Adrenal gland (tissue), 12 donors: ENCODE results near the gene RNF5. TPM values are rescaled to one million over a fixed set of nuclear protein-coding genes. Genes with fewer than 3 reads are reported as not detected.
"Not testable (repeated sequence)": the region's sequence is repeated elsewhere in the genome, so short reads cannot be mapped to it uniquely, and the experiment has no call there.

Source experiments
- DNase-seq, 7 donors: peaks; one replicate each; pipeline ENCODE4 v3.0.0-alpha.2; 2019 to 2020
- H3K27ac ChIP-seq, 5 donors: fragments of 200-600 bp; sonication (generic) in 4 of 5; 1 replicate in 3 of 5; 2 replicates in 2 of 5; pipeline versions ENCODE4 v1.5.1 to v1.8.0; 2016 to 2020; ENCODE audit warnings: mild to moderate bottlenecking in 1 of 5
- H3K27me3 ChIP-seq: fragments of 200-600 bp; 2 replicates; pipeline ENCODE4 v1.8.0; 2021
- H3K36me3 ChIP-seq, 2 donors: fragments of 200-600 bp; replicated peaks in 1 of 2; 1 replicate in 1 of 2; 2 replicates in 1 of 2; pipeline versions ENCODE4 v1.5.1 to v1.8.0; 2018 to 2022
- H3K4me1 ChIP-seq, 2 donors: fragments of 200-600 bp; replicated peaks in 1 of 2; 1 replicate in 1 of 2; 2 replicates in 1 of 2; pipeline versions ENCODE4 v1.5.1 to v1.8.0; 2018 to 2021
- H3K4me3 ChIP-seq, 4 donors: fragments of 200-600 bp; sonication (generic) in 3 of 4; one replicate each; pipeline ENCODE4 v1.5.1; 2016 to 2018
- H3K9me3 ChIP-seq, 3 donors: fragments of 200-600 bp; sonication (generic) in 1 of 3; replicated peaks in 1 of 3; 1 replicate in 2 of 3; 2 replicates in 1 of 3; pipeline versions ENCODE4 v1.5.1 to v1.8.0; 2016 to 2021
- POLR2A ChIP-seq, 2 donors: fragments of 450-650 bp; IDR thresholded peaks; one replicate each; pipeline ENCODE4 v1.6.1; 2017; ENCODE audit warnings: antibody characterized with exemption in 2 of 2, mild to moderate bottlenecking in 2 of 2, moderate library complexity in 1 of 2
- whole genome bisulfite sequencing, 4 donors: extraction: QIAGEN DNeasy Blood & Tissue Kit in 2 of 4; methylation state at CpG; one replicate each; pipeline versions ENCODE4 v1.1.5 to v1.1.7; 2013 to 2017; 5-methylcytosine and 5-hydroxymethylcytosine counted together
- intact Hi-C, 2 donors: fragments of 100-400 bp; cut with DNase I; formaldehyde crosslinking; loops; one replicate each; pipeline versions ENCODE4 v1.14.1 to v1.15.0; 2022 to 2023
- polyA plus RNA-seq, 3 donors: library from polyadenylated mRNA; stranded (reverse); fragments of 200-250 nt in 2 of 3; fragments of 350-450 nt in 1 of 3; fragmentation: Illumina TruSeq in 1 of 3; extraction: RNeasy Lipid Tissue Mini Kit (QIAGEN cat#74804) in 1 of 3; gene quantifications; one replicate each; pipeline ENCODE4 v1.2.3, GENCODE V29; 2013 to 2014
- total RNA-seq, 9 donors: library from RNA; depleted of rRNA in 4 of 9; stranded (reverse); fragments of >200 nt in 4 of 9; fragments of 120-200 nt in 1 of 9; fragmentation: NEBNext Ultra II Directional in 1 of 9; extraction: Animal tissue kit (Norgen Biotek cat#: 25700) in 1 of 9; gene quantifications; one replicate each; pipeline versions ENCODE4 v1.1.0 to v1.2.4, GENCODE V29; 2013 to 2023
- TF ChIP-seq, protein P1 (sequence below), 6 experiments: fragments of 450-650 bp in 4 of 6; fragments of 200-600 bp in 2 of 6; sonication (generic) in 1 of 6; IDR thresholded peaks; 1 replicate in 5 of 6; 2 replicates in 1 of 6; pipeline versions ENCODE4 v1.5.1 to v1.8.0; 2016 to 2021; ENCODE audit warnings: antibody characterized with exemption in 6 of 6, mild to moderate bottlenecking in 2 of 6, moderate library complexity in 1 of 6
- donor health status: healthy with polysubstance abuse.
- donor health status: Bipolar disorder and iron deficiency.
- donor health status: DM: yes; HTN: yes; CAD: no.
- donor health status: DM: no; HTN: no; CAD: no.
- donor health status: DM: no; HTN: no; CAD: no.
- donor health status: DM: yes; HTN: yes; CAD: no.

The RNF5 gene
- total and polyA plus RNA-seq, 12 donors = 47.2 to 146 (median 110) TPM

DNA sequence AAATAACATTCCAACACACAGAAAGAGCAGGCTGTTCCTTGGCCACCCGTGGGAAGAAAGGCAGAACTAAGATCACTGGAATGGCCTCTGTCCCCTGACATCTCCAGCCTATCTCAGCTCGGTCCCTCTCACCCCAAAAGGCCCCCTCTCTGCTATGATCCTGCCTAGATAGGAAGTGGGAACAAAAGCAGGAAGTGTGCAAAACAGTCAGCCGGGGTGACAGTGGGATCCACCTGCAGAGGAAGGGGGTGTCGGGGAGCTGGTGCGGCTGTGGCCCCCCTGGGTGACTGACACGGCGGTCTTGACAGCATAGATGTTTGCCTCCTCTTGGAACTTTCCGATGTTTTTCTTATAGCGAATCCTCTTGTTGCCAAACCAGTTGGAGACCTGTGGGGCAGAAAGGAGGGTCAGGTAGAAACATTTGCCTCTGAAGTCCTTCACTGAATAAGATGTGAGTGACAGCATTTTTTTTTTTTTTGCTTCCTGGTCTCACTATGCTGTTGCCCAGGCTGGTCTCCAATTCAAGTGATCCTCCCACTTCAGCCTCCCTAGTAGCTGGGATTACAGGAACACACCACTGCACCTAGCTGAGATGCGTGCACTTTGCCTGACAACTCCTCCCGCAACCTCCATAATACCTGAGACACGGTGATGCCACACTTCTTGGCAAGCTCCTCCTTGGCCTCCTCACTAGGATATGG, 9.0 kb downstream of the RNF5 start:
- H3K27me3 ChIP-seq = no peaks in the 10 kb centered on the region
- DNase-seq = no peak
- peak overlapping the region in 3 of 5 donors; percentile 69 to 94 (median 81) for H3K27ac ChIP-seq
- H3K4me1 ChIP-seq = peaks cover 16 to 39% of the 10 kb centered on the region in 2 donors
- intact Hi-C loops = no loop called here
- H3K36me3 ChIP-seq = peaks cover 0 to 37% of the 10 kb centered on the region in 2 donors
- TF ChIP-seq POLR2A (IDR thresholded peaks at IDR 0.05) = no peak
- TF ChIP-seq, protein P1, sequence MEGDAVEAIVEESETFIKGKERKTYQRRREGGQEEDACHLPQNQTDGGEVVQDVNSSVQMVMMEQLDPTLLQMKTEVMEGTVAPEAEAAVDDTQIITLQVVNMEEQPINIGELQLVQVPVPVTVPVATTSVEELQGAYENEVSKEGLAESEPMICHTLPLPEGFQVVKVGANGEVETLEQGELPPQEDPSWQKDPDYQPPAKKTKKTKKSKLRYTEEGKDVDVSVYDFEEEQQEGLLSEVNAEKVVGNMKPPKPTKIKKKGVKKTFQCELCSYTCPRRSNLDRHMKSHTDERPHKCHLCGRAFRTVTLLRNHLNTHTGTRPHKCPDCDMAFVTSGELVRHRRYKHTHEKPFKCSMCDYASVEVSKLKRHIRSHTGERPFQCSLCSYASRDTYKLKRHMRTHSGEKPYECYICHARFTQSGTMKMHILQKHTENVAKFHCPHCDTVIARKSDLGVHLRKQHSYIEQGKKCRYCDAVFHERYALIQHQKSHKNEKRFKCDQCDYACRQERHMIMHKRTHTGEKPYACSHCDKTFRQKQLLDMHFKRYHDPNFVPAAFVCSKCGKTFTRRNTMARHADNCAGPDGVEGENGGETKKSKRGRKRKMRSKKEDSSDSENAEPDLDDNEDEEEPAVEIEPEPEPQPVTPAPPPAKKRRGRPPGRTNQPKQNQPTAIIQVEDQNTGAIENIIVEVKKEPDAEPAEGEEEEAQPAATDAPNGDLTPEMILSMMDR (IDR thresholded peaks at IDR 0.05) = no peak
- H3K4me3 ChIP-seq = no peak overlapping the region
- H3K9me3 ChIP-seq = no peaks in the 10 kb centered on the region
- 66 to 77% (median 71%) methylated on average over 11 to 12 of the region's 12 CpGs for WGBS, 4 donors

DNA sequence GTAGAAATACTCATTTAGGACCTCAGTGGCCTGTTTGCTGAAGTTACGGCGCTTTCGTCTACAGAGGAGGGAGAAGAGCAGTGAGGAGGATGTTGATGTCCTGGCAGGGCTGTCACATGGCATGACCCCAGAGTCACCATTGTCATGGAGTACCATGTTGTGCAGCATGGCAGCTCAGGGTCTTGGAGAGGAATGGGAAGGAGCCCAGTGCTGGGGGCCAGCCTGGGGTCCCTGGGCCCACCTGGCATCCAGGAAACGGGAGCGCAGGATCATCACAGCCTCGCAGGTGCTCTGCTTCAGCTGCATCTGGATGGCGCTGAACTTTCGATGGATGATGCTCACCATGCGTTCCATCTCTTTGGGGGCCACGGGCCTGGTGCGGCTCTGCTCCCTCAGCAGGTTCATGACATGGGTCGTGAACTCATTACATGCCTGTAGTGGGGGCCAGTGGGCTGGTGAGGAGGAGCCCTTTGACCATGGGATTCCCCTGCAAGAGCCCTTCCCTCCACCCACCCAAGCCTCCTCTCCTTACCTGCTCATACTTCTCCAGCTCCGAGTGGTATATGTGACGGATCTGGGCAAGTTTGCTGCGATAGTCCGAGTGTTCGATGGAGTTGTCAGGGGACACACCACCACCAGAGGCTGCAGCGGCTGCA, 9.6 kb downstream of the RNF5 start:
- WGBS, 4 donors = 72 to 81% (median 79%) methylated on average over 14 to 18 of the region's 18 CpGs
- Histone ChIP-seq H3K4me3 (peak overlapping the region in 1 of 4 donors; percentile 82), H3K27ac (peak overlapping the region in 3 of 5 donors; percentile 88 to 96 (median 94)), H3K4me1 (peaks cover 16 to 39% of the 10 kb centered on the region in 2 donors), H3K36me3 (peaks cover 0 to 30% of the 10 kb centered on the region in 2 donors)
- H3K9me3 ChIP-seq, H3K27me3 ChIP-seq, intact Hi-C loops: not testable (repeated sequence)
- DNase-seq = peak in 1 of 7 donors; percentile 19

DNA sequence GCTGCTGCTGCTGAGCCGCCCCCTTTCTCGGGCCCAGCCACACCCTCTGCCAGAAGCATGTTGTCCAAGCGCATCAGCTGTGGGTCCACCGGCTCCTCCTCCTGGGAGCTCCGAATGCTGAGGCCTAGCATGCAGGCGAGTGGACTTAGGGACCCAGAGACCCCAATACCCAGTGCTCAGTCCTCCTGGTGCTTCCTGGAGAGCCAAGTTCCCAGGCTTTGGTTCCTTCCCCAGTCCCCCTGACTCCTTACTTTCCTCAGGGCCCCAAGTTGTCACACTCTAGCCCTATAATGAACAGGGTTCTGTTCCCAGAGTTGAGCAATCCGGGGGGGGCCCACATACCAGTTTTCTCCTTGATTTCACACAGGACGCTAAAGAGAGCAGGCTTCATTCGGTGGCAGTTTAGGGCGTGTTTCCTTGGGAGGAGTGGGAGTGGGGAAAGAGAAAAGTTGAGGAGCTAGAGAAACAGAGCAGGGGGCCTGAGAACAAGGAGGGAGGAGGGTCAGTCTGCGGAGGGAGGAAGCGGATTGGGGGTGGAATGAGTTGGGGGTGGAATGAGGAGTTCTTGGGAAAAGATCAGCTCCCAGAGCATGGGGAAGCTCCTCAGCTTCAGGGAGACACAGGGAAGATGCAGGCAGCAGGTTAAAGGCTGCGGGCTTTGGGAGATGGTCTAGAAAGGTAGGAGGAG, 10.3 kb downstream of the RNF5 start:
- Histone ChIP-seq H3K27me3 (no peaks in the 10 kb centered on the region), H3K9me3 (no peaks in the 10 kb centered on the region), H3K4me1 (peaks cover 16 to 42% of the 10 kb centered on the region in 2 donors), H3K36me3 (peaks cover 0 to 24% of the 10 kb centered on the region in 2 donors), H3K27ac (peak overlapping the region; percentile 87 to 96 (median 89)), H3K4me3 (peak overlapping the region in 3 of 4 donors; percentile 65 to 82 (median 78))
- intact Hi-C loops = no loop called here
- TF ChIP-seq POLR2A (IDR thresholded peaks at IDR 0.05) = no peak
- TF ChIP-seq, protein P1 (IDR thresholded peaks at IDR 0.05) = no peak
- 14 to 32% (median 20%) methylated on average over 7 to 13 of the region's 13 CpGs for WGBS, 4 donors
- no peak for DNase-seq

DNA sequence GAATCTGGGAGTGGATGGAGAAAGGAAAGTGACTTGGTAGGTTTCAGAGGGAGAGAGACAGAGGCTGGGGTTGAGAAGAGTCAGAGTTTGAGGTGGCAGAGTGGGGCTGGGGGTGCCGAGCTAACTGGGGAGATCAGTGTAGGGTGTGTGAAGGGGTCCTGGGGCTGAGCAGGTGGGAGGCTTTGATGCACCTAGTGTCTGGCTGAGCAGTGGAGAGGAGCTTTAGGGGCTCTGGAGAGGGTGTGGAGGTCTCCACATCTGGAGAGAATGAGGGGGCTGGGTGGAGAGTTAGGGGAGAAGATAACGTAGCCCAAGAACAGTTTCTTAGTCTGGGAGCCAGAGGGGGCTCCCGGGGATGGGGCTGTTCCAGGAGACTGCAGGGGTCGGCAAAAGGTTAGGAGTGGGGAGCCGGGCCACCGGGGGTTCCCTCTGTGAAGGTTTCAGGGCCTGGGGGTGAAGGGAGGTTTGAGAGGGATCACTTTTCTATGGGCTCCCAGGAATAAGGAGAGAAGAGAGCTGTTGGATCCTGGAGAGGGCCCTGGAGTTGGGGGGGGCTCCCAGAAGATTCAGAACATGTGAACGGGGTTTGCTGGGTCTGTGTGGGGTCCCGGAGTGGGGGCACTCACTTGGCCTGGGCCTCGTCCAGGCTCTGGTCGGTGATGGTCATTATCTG, 11.0 kb downstream of the RNF5 start:
- DNase-seq = no peak
- intact Hi-C loops = no loop called here
- Histone ChIP-seq H3K4me3 (peak overlapping the region; percentile 25 to 82 (median 72)), H3K9me3 (no peaks in the 10 kb centered on the region), H3K4me1 (peaks cover 16 to 46% of the 10 kb centered on the region in 2 donors), H3K36me3 (peaks cover 0 to 23% of the 10 kb centered on the region in 2 donors), H3K27me3 (no peaks in the 10 kb centered on the region), H3K27ac (peak overlapping the region; percentile 87 to 96 (median 89))
- WGBS, 4 donors = 1% methylated on average over 6 to 10 of the region's 10 CpGs
- no peak for TF ChIP-seq POLR2A (IDR thresholded peaks at IDR 0.05)
- TF ChIP-seq, protein P1 (IDR thresholded peaks at IDR 0.05) = no peak
